Stimulated activated CD8-positive, alpha-beta memory T cell treated with anti-CD3 and anti-CD28 coated beads, Interleukin-15, amount 100 ng/mL, for 1 hour (primary cell): ENCODE data around the gene GABRG3.

Experiments
- DNase-seq: peaks from one replicate; pipeline ENCODE4 v3.0.0-alpha.2; 2020; ENCODE audit warnings: low read depth

GABRG3 gene

GRCh38 chr15:27582726-27583410 is 611.9 kb downstream of the GABRG3 start:
- DNase-seq, result no peak

- DNase-seq, result no peak
Observed at GRCh38 chr15:27583651-27584050, 612.7 kb downstream of the GABRG3 start.

GRCh38 chr15:27585041-27585640 is 614.2 kb downstream of the GABRG3 start:
- DNase-seq, result no peak

- DNase-seq, result no peak
Observed at GRCh38 chr15:27587810-27588209, 616.8 kb downstream of the GABRG3 start.

- no peak for DNase-seq
Observed at GRCh38 chr15:27589260-27589659, 618.3 kb downstream of the GABRG3 start.

GRCh38 chr15:27589782-27590181 is 618.8 kb downstream of the GABRG3 start:
- no peak for DNase-seq
